Activated CD8-positive, alpha-beta T cell treated with anti-CD3 and anti-CD28 coated beads, Interleukin-2, amount 10 ng/mL, durations not matched to agents 7 days and 5 days (primary cell): Measurements from ENCODE around the gene CRHR1. TPM values are rescaled to one million over a fixed set of nuclear protein-coding genes. Genes with fewer than 3 reads are reported as not detected.
"Not testable (repeated sequence)": the region's sequence is repeated elsewhere in the genome, so short reads cannot be mapped to it uniquely, and the experiment has no call there.

Experiments used
- ATAC-seq: fragments of 150-1000 bp; cut with Tn5 transposase; one replicate; pipeline ENCODE4 v1.10.0; 2021; ENCODE audit warnings: moderate library complexity
- CTCF ChIA-PET: fragments of 350-600 bp; sonication (Branson Sonifier 250); formaldehyde crosslinking; loops from one replicate; lab custom pipeline; 2021; ENCODE audit warnings: antibody characterized with exemption; lab: Charles Lee
- POLR2A ChIA-PET: fragments of 350-600 bp; sonication (Branson Sonifier 250); formaldehyde crosslinking; loops from one replicate; lab custom pipeline; 2021; ENCODE audit warnings: antibody characterized with exemption; lab: Charles Lee
- DNase-seq: peaks from one replicate; pipeline ENCODE4 v3.0.0-alpha.2; 2020
- H3K27ac Mint-ChIP-seq: one replicate; pipeline ENCODE4 v1.8.0; 2021; ENCODE audit warnings: mild to moderate bottlenecking, mixed read lengths
- H3K27me3 Mint-ChIP-seq: one replicate; pipeline ENCODE4 v1.8.0; 2021; ENCODE audit warnings: low read depth, mixed read lengths
- H3K36me3 Mint-ChIP-seq: one replicate; pipeline ENCODE4 v1.8.0; 2021; ENCODE audit warnings: low read depth, mixed read lengths
- H3K4me1 Mint-ChIP-seq: one replicate; pipeline ENCODE4 v1.8.0; 2021; ENCODE audit warnings: low read depth, mixed read lengths
- H3K4me3 Mint-ChIP-seq: one replicate; pipeline ENCODE4 v1.8.0; 2021; ENCODE audit warnings: mild to moderate bottlenecking, mixed read lengths
- H3K9me3 Mint-ChIP-seq: one replicate; pipeline ENCODE4 v1.8.0; 2022; ENCODE audit warnings: mixed read lengths; ENCODE audit not compliant: insufficient read depth
- total RNA-seq, 2 experiments: library from RNA; stranded (reverse); gene quantifications; one replicate each; pipeline ENCODE4 v1.2.3, GENCODE V29; 2021

Gene CRHR1
- total RNA-seq, 2 experiments from 2014 or later, result not detected

DNA sequence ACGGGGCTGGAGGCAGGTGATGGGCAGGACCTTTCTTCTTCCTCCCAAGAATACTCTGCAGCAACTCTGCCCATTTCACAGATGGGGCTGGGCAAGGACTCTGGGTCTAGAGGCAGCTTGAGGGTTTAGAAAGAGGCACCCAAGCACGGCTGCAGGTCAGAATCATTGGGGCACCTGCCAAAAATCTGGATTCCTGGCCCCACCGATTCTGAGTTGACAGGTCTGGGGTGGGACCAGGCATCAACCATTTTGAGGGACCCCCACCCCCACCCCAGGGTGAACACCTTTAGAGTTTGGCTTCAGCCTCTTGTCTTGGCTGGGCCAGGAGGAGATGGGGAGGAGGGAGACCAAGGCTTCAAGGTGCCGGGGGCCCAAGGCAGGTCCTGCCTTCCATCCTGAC is 65.9 kb downstream of the CRHR1 start:
- DNase-seq, result no peak
- H3K36me3 Mint-ChIP-seq, result no peaks in the 10 kb centered on the region
- H3K27ac Mint-ChIP-seq, result no peak overlapping the region
- H3K4me3 Mint-ChIP-seq, result no peak overlapping the region
- no peak for ATAC-seq
- CTCF ChIA-PET, result interaction anchor here (1.1 kb wide), 1 partner anchor 210 kb away, joined by 3 read pairs; no protein-coding TSS in a partner anchor
- POLR2A ChIA-PET, result no interaction called here
- peaks cover 9% of the 10 kb centered on the region for H3K4me1 Mint-ChIP-seq
- H3K27me3 Mint-ChIP-seq, result peaks cover 8% of the 10 kb centered on the region
- no peaks in the 10 kb centered on the region for H3K9me3 Mint-ChIP-seq

DNA sequence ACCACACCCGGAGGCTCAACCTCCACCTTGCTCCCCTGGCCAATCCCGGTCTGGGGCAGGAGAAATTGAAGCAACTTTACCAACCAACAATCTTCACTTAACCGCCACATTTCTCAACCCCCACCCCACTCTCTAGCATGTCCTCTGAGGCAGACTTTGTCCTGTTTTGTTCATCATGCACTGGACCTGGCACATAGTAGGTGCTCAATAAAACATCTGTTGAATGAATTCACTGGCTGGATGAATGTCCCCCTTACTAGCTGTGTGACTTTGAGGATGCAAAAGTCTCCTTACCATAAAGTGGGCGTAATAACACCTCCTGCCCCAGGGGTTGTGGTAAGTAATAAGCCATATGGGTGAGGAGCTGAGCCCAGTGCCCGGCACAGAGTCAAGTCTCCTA is 66.3 kb downstream of the CRHR1 start:
- ATAC-seq (no peak), DNase-seq (no peak)
- Mint-ChIP-seq H3K9me3 (no peaks in the 10 kb centered on the region), H3K4me3 (no peak overlapping the region), H3K27ac (no peak overlapping the region), H3K27me3 (peaks cover 8% of the 10 kb centered on the region), H3K36me3 (no peaks in the 10 kb centered on the region), H3K4me1 (peaks cover 9% of the 10 kb centered on the region)
- ChIA-PET POLR2A (no interaction called here), CTCF (interaction anchor here (2.5 kb wide), 1 partner anchor 209 kb away, joined by 19 read pairs; no protein-coding TSS in a partner anchor)

DNA sequence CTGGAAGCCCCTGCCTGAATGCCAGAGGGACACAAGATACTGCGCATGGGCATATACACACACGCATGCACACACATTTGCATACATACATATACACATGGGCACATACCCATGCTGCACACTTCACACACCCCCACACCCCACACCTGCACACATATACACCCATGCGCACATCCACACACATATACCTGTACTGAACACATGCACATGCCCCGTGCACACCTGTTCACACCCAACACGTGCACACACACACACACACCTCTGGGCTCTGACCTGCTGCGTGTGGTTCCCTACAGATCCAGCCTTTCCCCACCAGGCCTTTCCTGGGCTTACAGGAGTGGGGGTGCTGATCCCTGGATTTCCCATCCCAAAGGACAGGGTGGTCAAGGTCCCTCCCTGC is 66.9 kb downstream of the CRHR1 start:
- DNase-seq, result no peak
- no peaks in the 10 kb centered on the region for H3K36me3 Mint-ChIP-seq
- ATAC-seq, result no peak
- H3K27ac Mint-ChIP-seq, result no peak overlapping the region
- no peak overlapping the region for H3K4me3 Mint-ChIP-seq
- ChIA-PET CTCF (interaction anchor here (1.3 to 2.5 kb wide), 7 partner anchors 13 to 214 kb away, joined by 3 to 19 read pairs (median 6); no protein-coding TSS in a partner anchor), POLR2A (no interaction called here)
- peaks cover 9% of the 10 kb centered on the region for H3K4me1 Mint-ChIP-seq
- peaks cover 11% of the 10 kb centered on the region for H3K27me3 Mint-ChIP-seq
- H3K9me3 Mint-ChIP-seq, result no peaks in the 10 kb centered on the region

DNA sequence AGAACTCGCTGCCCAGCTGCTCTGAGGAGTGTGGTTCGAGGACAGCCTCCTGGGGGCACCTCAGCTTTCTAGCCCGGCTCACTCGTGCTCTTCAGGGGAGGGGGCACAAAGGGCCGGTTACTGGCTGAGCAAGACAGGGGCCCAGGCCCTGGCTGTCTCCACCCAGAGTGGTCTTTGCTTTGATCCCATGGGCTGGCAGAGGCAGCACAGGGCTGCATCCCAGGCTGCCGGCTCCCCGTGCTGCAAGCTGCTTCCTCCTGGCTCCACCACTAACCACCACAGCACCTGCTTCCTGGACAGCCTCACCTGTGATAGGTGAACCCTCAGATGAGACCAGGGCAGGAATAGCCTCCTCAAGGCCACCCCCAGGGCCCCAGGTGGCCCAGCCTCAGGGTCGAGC is 67.3 kb downstream of the CRHR1 start:
- ATAC-seq (no peak), DNase-seq (no peak)
- ChIA-PET POLR2A (no interaction called here), CTCF (interaction anchor here (0.6 to 2.5 kb wide), 16 partner anchors 12 to 470 kb away, joined by 3 to 19 read pairs (median 3); no protein-coding TSS in a partner anchor)
- Mint-ChIP-seq H3K4me1 (peaks cover 9% of the 10 kb centered on the region), H3K4me3 (no peak overlapping the region), H3K36me3 (no peaks in the 10 kb centered on the region), H3K9me3 (no peaks in the 10 kb centered on the region), H3K27me3 (peaks cover 12% of the 10 kb centered on the region), H3K27ac (no peak overlapping the region)

DNA sequence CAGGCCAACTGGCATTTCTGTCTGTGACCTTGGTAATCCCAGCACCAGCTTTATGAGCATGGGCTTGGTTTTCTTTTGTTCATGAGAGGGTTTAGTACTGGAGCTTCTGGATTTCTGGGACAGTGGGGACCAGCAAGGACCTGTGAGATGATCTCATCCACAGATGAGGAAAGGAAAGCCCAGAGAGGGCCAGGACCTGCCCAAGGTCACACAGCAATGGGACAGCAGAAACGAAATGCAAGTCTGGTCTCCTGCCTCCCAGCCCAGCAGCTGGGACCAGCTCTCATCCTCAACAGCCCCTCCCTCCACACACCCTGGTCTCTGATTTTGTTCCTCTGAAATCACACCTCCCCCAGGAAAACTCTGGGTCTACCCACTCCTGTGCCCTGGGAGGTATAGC is 67.8 kb downstream of the CRHR1 start:
- ATAC-seq, result no peak
- no peak overlapping the region for H3K27ac Mint-ChIP-seq
- no peak overlapping the region for H3K4me3 Mint-ChIP-seq
- POLR2A ChIA-PET, result no interaction called here
- no peaks in the 10 kb centered on the region for H3K36me3 Mint-ChIP-seq
- no peaks in the 10 kb centered on the region for H3K9me3 Mint-ChIP-seq
- CTCF ChIA-PET, result interaction anchor here (0.6 to 2.5 kb wide), 27 partner anchors 9 to 471 kb away, joined by 3 to 19 read pairs (median 3); partner anchors contain the start of gene MAPT
- H3K4me1 Mint-ChIP-seq, result peaks cover 9% of the 10 kb centered on the region
- DNase-seq, result no peak
- H3K27me3 Mint-ChIP-seq, result peaks cover 12% of the 10 kb centered on the region

DNA sequence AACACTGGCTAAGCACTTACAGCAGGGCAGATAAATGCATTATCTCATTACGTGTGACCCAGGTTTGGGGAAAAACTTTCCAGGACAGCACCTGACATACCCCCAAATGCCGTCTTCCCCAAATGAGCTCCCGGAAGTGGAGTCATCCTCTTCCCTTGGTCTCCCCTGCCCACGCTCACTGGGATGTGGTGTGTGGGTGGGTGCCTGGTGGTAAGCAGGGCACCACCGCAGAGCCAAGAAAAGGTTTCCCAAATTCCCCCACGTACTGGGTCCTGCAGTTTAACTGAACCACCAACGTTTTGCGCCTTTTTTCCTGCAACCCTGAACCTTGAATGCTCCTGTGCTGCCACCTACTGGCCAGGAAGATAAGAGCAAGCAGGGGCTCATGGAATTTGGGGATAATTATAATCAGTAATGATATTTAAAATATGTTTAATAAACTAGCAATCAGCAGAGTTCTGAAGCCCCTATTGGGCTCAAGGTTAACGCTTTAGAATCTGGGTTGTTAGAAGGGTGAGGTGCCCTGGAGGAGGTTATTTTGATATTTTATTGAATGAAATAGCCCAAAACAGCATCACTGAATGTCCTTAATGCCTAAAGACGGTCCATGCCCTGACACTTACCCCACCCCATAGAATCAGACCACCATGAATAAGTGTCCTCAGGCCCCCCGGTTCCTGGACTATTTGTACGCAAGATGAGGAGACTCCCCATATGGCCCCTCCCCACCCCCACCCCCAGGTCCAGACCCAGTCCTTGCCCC is 68.6 kb downstream of the CRHR1 start:
- Mint-ChIP-seq H3K4me3 (no peak overlapping the region), H3K27ac (no peak overlapping the region), H3K27me3 (peaks cover 14% of the 10 kb centered on the region), H3K36me3 (no peaks in the 10 kb centered on the region), H3K4me1 (peaks cover 9% of the 10 kb centered on the region), H3K9me3 (no peaks in the 10 kb centered on the region)
- ATAC-seq (no peak), DNase-seq (peak; percentile 70)
- ChIA-PET CTCF (interaction anchor here (0.7 to 2.5 kb wide), 25 partner anchors 8 to 211 kb away, joined by 3 to 19 read pairs (median 3); partner anchors contain the start of gene MAPT), POLR2A (no interaction called here)

DNA sequence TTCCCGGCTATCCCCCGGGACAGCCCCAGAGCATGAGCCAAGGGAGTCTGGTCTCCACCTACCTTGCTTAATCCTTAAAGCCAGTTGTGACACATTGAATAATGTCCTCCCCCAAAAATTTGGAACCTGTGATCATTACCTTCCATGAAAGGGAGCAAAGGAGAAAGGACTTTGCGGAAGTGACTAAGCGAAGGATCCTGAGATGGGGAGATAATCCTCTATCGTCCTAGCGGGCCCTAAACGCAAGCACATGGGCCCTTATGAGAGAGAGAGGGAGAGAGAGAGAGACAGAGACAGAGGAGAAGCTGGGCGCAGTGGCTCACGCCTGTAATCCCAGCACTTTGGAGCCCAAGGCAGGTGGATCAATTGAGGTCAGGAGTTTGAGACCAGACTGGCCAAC is 70.1 kb downstream of the CRHR1 start:
- Mint-ChIP-seq H3K4me1 (peaks cover 9% of the 10 kb centered on the region), H3K9me3 (no peaks in the 10 kb centered on the region), H3K27ac (no peak overlapping the region), H3K27me3 (peaks cover 14% of the 10 kb centered on the region), H3K4me3 (no peak overlapping the region), H3K36me3 (no peaks in the 10 kb centered on the region)
- ChIA-PET POLR2A (no interaction called here), CTCF (no interaction called here)
- DNase-seq (no peak), ATAC-seq (no peak)

- ATAC-seq (no peak), DNase-seq (no peak)
- POLR2A ChIA-PET, result no interaction called here
- Mint-ChIP-seq H3K4me3 (no peak overlapping the region), H3K36me3 (no peaks in the 10 kb centered on the region), H3K9me3 (no peaks in the 10 kb centered on the region), H3K27me3 (peaks cover 16% of the 10 kb centered on the region), H3K4me1 (peaks cover 9% of the 10 kb centered on the region), H3K27ac (no peak overlapping the region)
- CTCF ChIA-PET, result no interaction called here
These were observed 71.7 kb downstream of the CRHR1 start for GRCh38 chr17:45855691-45856336.

- no peaks in the 10 kb centered on the region for H3K36me3 Mint-ChIP-seq
- DNase-seq (no peak), ATAC-seq (no peak)
- no peaks in the 10 kb centered on the region for H3K9me3 Mint-ChIP-seq
- H3K4me3 Mint-ChIP-seq, result no peak overlapping the region
- peaks cover 3% of the 10 kb centered on the region for H3K4me1 Mint-ChIP-seq
- H3K27me3 Mint-ChIP-seq, result peaks cover 12% of the 10 kb centered on the region
- ChIA-PET POLR2A (no interaction called here), CTCF (no interaction called here)
- no peak overlapping the region for H3K27ac Mint-ChIP-seq
These were observed 74.0 kb downstream of the CRHR1 start for GRCh38 chr17:45857977-45858708.

DNA sequence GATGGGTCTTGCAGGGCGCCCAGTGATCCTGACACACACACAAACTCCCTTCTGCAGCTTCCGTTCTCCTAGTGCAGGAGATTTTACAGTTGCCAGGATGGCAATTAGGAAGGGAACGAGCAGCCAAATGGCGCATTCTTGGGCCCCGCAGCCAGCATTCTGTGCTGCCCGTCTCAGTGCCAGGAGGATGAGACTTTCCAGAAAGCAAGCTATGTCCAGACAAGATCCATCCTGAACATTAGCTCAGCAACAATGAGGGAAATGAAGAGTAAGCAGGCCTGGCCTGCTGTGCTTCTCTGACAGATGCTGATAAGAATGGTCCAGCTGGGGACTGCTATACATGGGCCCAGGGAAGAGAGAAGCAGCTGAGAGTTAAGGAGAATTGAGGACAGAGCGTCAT is 77.0 kb downstream of the CRHR1 start:
- Mint-ChIP-seq H3K4me1 (peaks cover 5% of the 10 kb centered on the region), H3K27me3 (peaks cover 12% of the 10 kb centered on the region), H3K4me3 (no peak overlapping the region), H3K27ac (no peak overlapping the region), H3K9me3 (no peaks in the 10 kb centered on the region), H3K36me3 (no peaks in the 10 kb centered on the region)
- POLR2A ChIA-PET, result no interaction called here
- ATAC-seq (no peak), DNase-seq (no peak)
- CTCF ChIA-PET, result interaction anchor here (1.6 kb wide), 3 partner anchors 9 to 221 kb away, joined by 3 to 6 read pairs (median 4); no protein-coding TSS in a partner anchor

DNA sequence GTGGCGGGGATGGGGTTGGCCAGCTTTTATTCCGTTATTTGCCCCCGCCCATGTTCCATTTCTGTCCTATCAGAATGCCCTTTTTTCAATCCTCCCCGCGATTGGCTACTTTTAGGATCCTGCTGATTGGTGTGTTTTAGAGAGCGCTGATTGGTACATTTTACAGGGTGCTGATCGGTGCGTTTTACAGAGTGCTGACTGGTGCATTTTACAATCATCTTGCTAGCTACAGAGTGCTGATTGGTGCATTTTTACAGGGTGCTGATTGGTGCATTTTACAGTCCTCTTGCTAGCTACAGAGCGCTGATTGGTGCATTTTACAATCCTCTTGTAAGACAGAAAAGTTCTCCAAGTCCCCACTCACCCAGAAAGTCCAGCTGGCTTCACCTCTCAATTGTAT is 78.0 kb downstream of the CRHR1 start:
- peaks cover 12% of the 10 kb centered on the region for H3K27me3 Mint-ChIP-seq
- H3K4me1 Mint-ChIP-seq, result not testable (repeated sequence)
- CTCF ChIA-PET, result interaction anchor here (1.6 kb wide), 1 partner anchor 15 kb away, joined by 3 read pairs; no protein-coding TSS in a partner anchor

More for the DNA sequence above, 78.0 kb downstream of the CRHR1 start:
- ATAC-seq, H3K36me3 Mint-ChIP-seq, H3K9me3 Mint-ChIP-seq, H3K4me3 Mint-ChIP-seq, DNase-seq, H3K27ac Mint-ChIP-seq, POLR2A ChIA-PET: not testable (repeated sequence)
